PFSK-1 (cell line): ENCODE measurements around the gene ATP8B4.

Experiments used
- POLR2AphosphoS5 ChIP-seq: IDR thresholded peaks from 2 replicates; pipeline ENCODE4 v1.6.1; 2012; ENCODE audit warnings: low read depth, mild to moderate bottlenecking, control low read depth, low read length, moderate library complexity
- SIN3A ChIP-seq: IDR thresholded peaks from 2 replicates; pipeline ENCODE4 v1.6.1; 2012; ENCODE audit warnings: mild to moderate bottlenecking, low read length, moderate library complexity, borderline replicate concordance; ENCODE audit not compliant: insufficient read depth

- TF ChIP-seq SIN3A (no peak), POLR2AphosphoS5 (no peak)
These were observed 252.9 kb downstream of the ATP8B4 start for GRCh38 chr15:49865925-49866757.
